OCI-LY1 (cell line): ENCODE measurements around the gene NEK1.

ENCODE experiments used
- EZH2 ChIP-seq: fragments of 200-600 bp; sonication (generic), shearing (Covaris generic); IDR thresholded peaks from 2 replicates; pipeline ENCODE4 v1.8.0; 2017; ENCODE audit warnings: borderline replicate concordance, mixed run types, mild to moderate bottlenecking, antibody characterized with exemption, low read length, moderate library complexity, mixed read lengths
- TF ChIP-seq, protein P1 (sequence below): fragments of 200-600 bp; sonication (generic), shearing (Covaris generic); IDR thresholded peaks from 2 replicates; pipeline ENCODE4 v1.5.1; 2017; ENCODE audit warnings: mild to moderate bottlenecking, antibody characterized with exemption, low read length, moderate library complexity, mixed read lengths

DNA sequence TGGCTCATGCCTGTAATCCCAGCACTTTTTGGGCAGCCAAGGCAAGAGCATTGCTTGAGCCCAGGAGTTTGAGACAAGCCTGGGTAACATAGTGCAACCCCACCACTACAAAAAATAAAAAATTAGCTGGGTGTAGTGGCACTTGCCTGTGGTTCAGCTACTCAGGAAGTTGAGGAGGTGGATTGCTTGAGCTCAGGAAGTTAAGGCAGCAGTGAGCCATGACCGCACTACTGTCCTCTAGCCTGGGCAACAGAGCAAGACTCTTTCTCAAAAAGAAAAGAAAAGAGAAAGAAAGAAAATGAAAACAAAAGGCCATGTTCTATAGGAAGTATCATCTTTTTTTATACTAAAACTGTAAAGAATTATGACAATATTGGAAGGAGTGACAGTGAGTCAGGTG is 38.5 kb downstream of the NEK1 start:
- TF ChIP-seq EZH2: no peak
- TF ChIP-seq, protein P1, sequence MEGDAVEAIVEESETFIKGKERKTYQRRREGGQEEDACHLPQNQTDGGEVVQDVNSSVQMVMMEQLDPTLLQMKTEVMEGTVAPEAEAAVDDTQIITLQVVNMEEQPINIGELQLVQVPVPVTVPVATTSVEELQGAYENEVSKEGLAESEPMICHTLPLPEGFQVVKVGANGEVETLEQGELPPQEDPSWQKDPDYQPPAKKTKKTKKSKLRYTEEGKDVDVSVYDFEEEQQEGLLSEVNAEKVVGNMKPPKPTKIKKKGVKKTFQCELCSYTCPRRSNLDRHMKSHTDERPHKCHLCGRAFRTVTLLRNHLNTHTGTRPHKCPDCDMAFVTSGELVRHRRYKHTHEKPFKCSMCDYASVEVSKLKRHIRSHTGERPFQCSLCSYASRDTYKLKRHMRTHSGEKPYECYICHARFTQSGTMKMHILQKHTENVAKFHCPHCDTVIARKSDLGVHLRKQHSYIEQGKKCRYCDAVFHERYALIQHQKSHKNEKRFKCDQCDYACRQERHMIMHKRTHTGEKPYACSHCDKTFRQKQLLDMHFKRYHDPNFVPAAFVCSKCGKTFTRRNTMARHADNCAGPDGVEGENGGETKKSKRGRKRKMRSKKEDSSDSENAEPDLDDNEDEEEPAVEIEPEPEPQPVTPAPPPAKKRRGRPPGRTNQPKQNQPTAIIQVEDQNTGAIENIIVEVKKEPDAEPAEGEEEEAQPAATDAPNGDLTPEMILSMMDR: no peak
